Measurements from ENCODE around the gene ASPN. TPM values are rescaled to one million over a fixed set of nuclear protein-coding genes. Genes with fewer than 3 reads are reported as not detected.

ASPN gene
- total RNA-seq, 1 donor from 2014 or later: not detected

GRCh38 chr9:92478783-92479182 is 3.5 kb downstream of the ASPN start:
- DNase-seq (ENCODE audit: extremely low read depth, low read depth, low spot score): no peak

- DNase-seq (ENCODE audit: extremely low read depth, low read depth, low spot score): no peak
Measured at GRCh38 chr9:92476962-92477361, 5.3 kb downstream of the ASPN start.

GRCh38 chr9:92474587-92474986 is 7.7 kb downstream of the ASPN start:
- no peak for DNase-seq (ENCODE audit: extremely low read depth, low read depth, low spot score)

- DNase-seq (ENCODE audit: extremely low read depth, low read depth, low spot score): no peak
Measured at GRCh38 chr9:92468206-92468605, 14.1 kb downstream of the ASPN start.

GRCh38 chr9:92467511-92467910 is 14.8 kb downstream of the ASPN start:
- DNase-seq (ENCODE audit: extremely low read depth, low read depth, low spot score): no peak

GRCh38 chr9:92467041-92467440 is 15.3 kb downstream of the ASPN start:
- no peak for DNase-seq (ENCODE audit: extremely low read depth, low read depth, low spot score)

GRCh38 chr9:92463984-92464383 is 18.3 kb downstream of the ASPN start:
- no peak for DNase-seq (ENCODE audit: extremely low read depth, low read depth, low spot score)

GRCh38 chr9:92463387-92463786 is 18.9 kb downstream of the ASPN start:
- DNase-seq (ENCODE audit: extremely low read depth, low read depth, low spot score): no peak

GRCh38 chr9:92457576-92457975 is 24.7 kb downstream of the ASPN start:
- no peak for DNase-seq (ENCODE audit: extremely low read depth, low read depth, low spot score)

GRCh38 chr9:92455217-92455616 is 27.1 kb downstream of the ASPN start:
- no peak for DNase-seq (ENCODE audit: extremely low read depth, low read depth, low spot score)

- no peak for DNase-seq (ENCODE audit: extremely low read depth, low read depth, low spot score)
Measured at GRCh38 chr9:92446536-92446935, 35.8 kb downstream of the ASPN start.

GRCh38 chr9:92444841-92445240 is 37.5 kb downstream of the ASPN start:
- no peak for DNase-seq (ENCODE audit: extremely low read depth, low read depth, low spot score)

- DNase-seq (ENCODE audit: extremely low read depth, low read depth, low spot score): no peak
Measured at GRCh38 chr9:92440751-92441046, 41.6 kb downstream of the ASPN start.

- DNase-seq (ENCODE audit: extremely low read depth, low read depth, low spot score): no peak
Measured at GRCh38 chr9:92439921-92440750, 42.2 kb downstream of the ASPN start.

GRCh38 chr9:92438900-92439526 is 43.3 kb downstream of the ASPN start:
- no peak for DNase-seq (ENCODE audit: extremely low read depth, low read depth, low spot score)

- no peak for DNase-seq (ENCODE audit: extremely low read depth, low read depth, low spot score)
Measured at GRCh38 chr9:92435263-92435662, 47.0 kb downstream of the ASPN start.

- no peak for DNase-seq (ENCODE audit: extremely low read depth, low read depth, low spot score)
Measured at GRCh38 chr9:92432972-92433548, 49.2 kb downstream of the ASPN start.

- DNase-seq (ENCODE audit: extremely low read depth, low read depth, low spot score): no peak
Measured at GRCh38 chr9:92432350-92432749, 50.0 kb downstream of the ASPN start.

GRCh38 chr9:92429836-92430235 is 52.5 kb downstream of the ASPN start:
- DNase-seq (ENCODE audit: extremely low read depth, low read depth, low spot score): no peak

- no peak for DNase-seq (ENCODE audit: extremely low read depth, low read depth, low spot score)
Measured at GRCh38 chr9:92426501-92427145, 55.7 kb downstream of the ASPN start.

GRCh38 chr9:92425474-92425873 is 56.8 kb downstream of the ASPN start:
- no peak for DNase-seq (ENCODE audit: extremely low read depth, low read depth, low spot score)

GRCh38 chr9:92424340-92424739 is 58.0 kb downstream of the ASPN start, which contains the start of gene OMD:
OMD (minus strand) TSS chr9:92424471; CDS start chr9:92417558, 6,913 bp downstream.
- no peak for DNase-seq (ENCODE audit: extremely low read depth, low read depth, low spot score)
